HG03521 (cell line): ENCODE measurements around the gene OCEL1.
A peak's percentile ranks its signal among the peaks of the same experiment; 100 is the strongest.

Experiments used
- ATAC-seq: cut with Tn5 transposase; IDR thresholded peaks from one replicate; pipeline ENCODE4 v1.9.1; 2021; ENCODE audit warnings: mild to moderate bottlenecking, moderate library complexity; ENCODE audit not compliant: unreplicated experiment

The OCEL1 gene

GRCh38 chr19:17237747-17238706 is 12.0 kb downstream of the OCEL1 start:
- ATAC-seq, result no peak

GRCh38 chr19:17240062-17240752 is 14.2 kb downstream of the OCEL1 start:
- ATAC-seq, result no peak

GRCh38 chr19:17240826-17241399 is 14.9 kb downstream of the OCEL1 start:
- ATAC-seq, result no peak

GRCh38 chr19:17242431-17243208 is 16.6 kb downstream of the OCEL1 start:
- no peak for ATAC-seq

GRCh38 chr19:17243211-17243829 is 17.3 kb downstream of the OCEL1 start:
- ATAC-seq, result no peak

- no peak for ATAC-seq
Measured at GRCh38 chr19:17243830-17244617, 18.0 kb downstream of the OCEL1 start.

- ATAC-seq, result peak; percentile 3
Measured at GRCh38 chr19:17244618-17245534, 18.9 kb downstream of the OCEL1 start.

GRCh38 chr19:17245535-17245984 is 19.5 kb downstream of the OCEL1 start, which contains the start of gene NR2F6:
TSS of gene NR2F6 (minus strand) at chr19:17245919. CDS start at chr19:17245220, 699 bp downstream.
- peak; percentile 9 for ATAC-seq

- no peak for ATAC-seq
Measured at GRCh38 chr19:17246681-17247425, 20.8 kb downstream of the OCEL1 start.

- ATAC-seq, result no peak
Measured at GRCh38 chr19:17248011-17248776, 22.2 kb downstream of the OCEL1 start.

GRCh38 chr19:17249887-17250548 is 24.0 kb downstream of the OCEL1 start:
- ATAC-seq, result no peak

GRCh38 chr19:17254636-17255035 is 28.6 kb downstream of the OCEL1 start:
- ATAC-seq, result no peak

- ATAC-seq, result no peak
Measured at GRCh38 chr19:17255150-17255621, 29.2 kb downstream of the OCEL1 start.

- ATAC-seq, result no peak
Measured at GRCh38 chr19:17256130-17256529, 30.1 kb downstream of the OCEL1 start.

GRCh38 chr19:17259118-17259780 is 33.2 kb downstream of the OCEL1 start:
- ATAC-seq, result no peak

- no peak for ATAC-seq
Measured at GRCh38 chr19:17259934-17260333, 33.9 kb downstream of the OCEL1 start.
